HFFc6 (cell line): ENCODE results near the gene UQCRQ. TPM values are rescaled to one million over a fixed set of nuclear protein-coding genes. Genes with fewer than 3 reads are reported as not detected.
A peak's percentile ranks its signal among the peaks of the same experiment; 100 is the strongest.

Experiments
- DNase-seq: peaks from one replicate; pipeline ENCODE4 v3.0.0-alpha.2; 2018
- H3K27ac Mint-ChIP-seq: 2 replicates; pipeline ENCODE4 v1.8.0; 2020; ENCODE audit warnings: mild to moderate bottlenecking, mixed read lengths
- H3K27me3 Mint-ChIP-seq: 2 replicates; pipeline ENCODE4 v1.8.0; 2021; ENCODE audit warnings: mild to moderate bottlenecking, moderate library complexity, mixed read lengths; ENCODE audit not compliant: insufficient read depth
- H3K36me3 Mint-ChIP-seq: 2 replicates; pipeline ENCODE4 v1.8.0; 2021; ENCODE audit warnings: low read depth, mixed read lengths
- H3K4me1 Mint-ChIP-seq: 2 replicates; pipeline ENCODE4 v1.8.0; 2020; ENCODE audit warnings: low read depth, mixed read lengths
- H3K4me3 Mint-ChIP-seq: 2 replicates; pipeline ENCODE4 v1.8.0; 2020; ENCODE audit warnings: mild to moderate bottlenecking, moderate library complexity, mixed read lengths
- H3K9me3 Mint-ChIP-seq: 2 replicates; pipeline ENCODE4 v1.8.0; 2020; ENCODE audit warnings: mild to moderate bottlenecking, mixed read lengths
- total RNA-seq, 6 experiments: library from RNA; stranded (reverse); fragmentation: NEBNext Ultra II Directional; extraction: Animal tissue kit (Norgen Biotek cat#: 25700); gene quantifications; 2 replicates in 1 of 6; 3 replicates in 5 of 6; pipeline ENCODE4 v1.2.3, GENCODE V29; 2021
- TF ChIP-seq, protein P1 (sequence below): fragments of 200-600 bp; sonication (generic); IDR thresholded peaks from 2 replicates; pipeline ENCODE4 v1.5.0; 2021; ENCODE audit warnings: antibody characterized with exemption, mild to moderate bottlenecking

UQCRQ gene
- total RNA-seq, 6 experiments from 2014 or later = 501 to 678 (median 615) TPM

DNA sequence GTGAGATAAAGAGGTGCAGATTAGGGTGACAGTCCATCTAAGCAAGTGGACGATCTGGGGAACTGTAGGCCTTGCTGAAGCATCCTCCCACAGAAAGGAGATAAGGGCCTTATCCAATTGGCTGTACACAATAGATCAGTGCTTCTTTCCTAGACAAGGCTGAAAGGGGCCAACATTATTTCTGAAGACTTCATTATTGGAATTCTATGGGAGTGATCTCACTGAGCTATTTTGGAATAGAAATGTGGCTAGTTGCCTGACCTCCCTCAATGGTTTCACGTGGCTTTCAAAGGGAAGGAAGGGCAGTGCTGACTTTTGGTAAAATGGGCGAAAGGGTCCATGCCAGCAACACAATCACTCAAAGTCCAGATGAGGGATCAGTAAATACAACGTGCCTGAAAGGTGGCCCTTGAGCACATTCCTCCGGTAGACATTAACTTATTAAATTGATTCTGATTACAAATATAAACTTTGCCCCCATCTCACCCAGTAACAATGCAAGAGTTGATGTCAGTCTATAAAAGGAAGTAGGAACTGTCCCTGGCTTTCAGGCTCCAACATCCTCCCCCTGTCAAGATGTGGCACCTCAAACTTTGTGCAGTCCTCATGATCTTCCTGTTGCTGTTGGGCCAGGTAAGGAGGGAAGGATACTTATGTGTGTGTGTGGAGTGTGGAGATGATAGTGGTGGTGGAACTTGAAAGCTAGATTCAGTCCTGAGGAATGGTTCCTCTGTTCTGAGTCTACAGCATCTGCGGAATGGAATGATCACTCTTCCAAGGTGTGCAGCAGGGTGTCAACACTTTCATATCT lies 6.9 kb downstream of the UQCRQ start, which contains the start of gene LEAP2:
LEAP2 (plus strand) TSS at position 550 of the 811 bp plus-strand sequence; CDS start at position 577, 27 bp downstream.
- H3K27ac Mint-ChIP-seq = peak within 1 kb of the TSS; percentile 57
- peaks cover 39% of the 10 kb centered on the region for H3K4me1 Mint-ChIP-seq
- peaks cover 25% of the 10 kb centered on the region for H3K36me3 Mint-ChIP-seq
- DNase-seq = no peak
- TF ChIP-seq, protein P1, sequence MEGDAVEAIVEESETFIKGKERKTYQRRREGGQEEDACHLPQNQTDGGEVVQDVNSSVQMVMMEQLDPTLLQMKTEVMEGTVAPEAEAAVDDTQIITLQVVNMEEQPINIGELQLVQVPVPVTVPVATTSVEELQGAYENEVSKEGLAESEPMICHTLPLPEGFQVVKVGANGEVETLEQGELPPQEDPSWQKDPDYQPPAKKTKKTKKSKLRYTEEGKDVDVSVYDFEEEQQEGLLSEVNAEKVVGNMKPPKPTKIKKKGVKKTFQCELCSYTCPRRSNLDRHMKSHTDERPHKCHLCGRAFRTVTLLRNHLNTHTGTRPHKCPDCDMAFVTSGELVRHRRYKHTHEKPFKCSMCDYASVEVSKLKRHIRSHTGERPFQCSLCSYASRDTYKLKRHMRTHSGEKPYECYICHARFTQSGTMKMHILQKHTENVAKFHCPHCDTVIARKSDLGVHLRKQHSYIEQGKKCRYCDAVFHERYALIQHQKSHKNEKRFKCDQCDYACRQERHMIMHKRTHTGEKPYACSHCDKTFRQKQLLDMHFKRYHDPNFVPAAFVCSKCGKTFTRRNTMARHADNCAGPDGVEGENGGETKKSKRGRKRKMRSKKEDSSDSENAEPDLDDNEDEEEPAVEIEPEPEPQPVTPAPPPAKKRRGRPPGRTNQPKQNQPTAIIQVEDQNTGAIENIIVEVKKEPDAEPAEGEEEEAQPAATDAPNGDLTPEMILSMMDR = no peak
- no peak within 1 kb of the TSS; the same call in 1 of the 2 replicates for H3K4me3 Mint-ChIP-seq
- H3K27me3 Mint-ChIP-seq = peaks cover 1% of the 10 kb centered on the region
- no peaks in the 10 kb centered on the region for H3K9me3 Mint-ChIP-seq

DNA sequence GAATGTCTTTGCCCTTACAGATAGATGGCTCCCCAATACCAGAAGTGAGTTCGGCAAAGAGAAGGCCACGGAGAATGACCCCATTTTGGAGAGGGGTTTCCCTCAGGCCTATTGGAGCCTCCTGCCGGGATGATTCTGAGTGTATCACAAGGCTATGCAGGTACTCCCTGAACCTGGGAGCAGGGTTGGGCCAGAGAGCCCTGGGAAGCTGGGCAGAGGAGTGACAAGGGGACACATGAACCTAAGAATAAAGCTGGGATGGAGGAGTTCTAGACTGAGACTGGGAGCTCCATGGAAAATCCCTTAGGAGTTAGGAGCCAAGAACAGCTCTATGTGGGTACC lies 7.5 kb downstream of the UQCRQ start:
- Mint-ChIP-seq H3K4me3 (no peak overlapping the region; the same call in 1 of the 2 replicates), H3K4me1 (peaks cover 38% of the 10 kb centered on the region), H3K27ac (peak overlapping the region; percentile 57; the same call in 1 of the 2 replicates), H3K27me3 (peaks cover 1% of the 10 kb centered on the region; the same call in 1 of the 2 replicates), H3K36me3 (peaks cover 25% of the 10 kb centered on the region), H3K9me3 (no peaks in the 10 kb centered on the region)
- TF ChIP-seq, protein P1 = no peak
- no peak for DNase-seq

DNA sequence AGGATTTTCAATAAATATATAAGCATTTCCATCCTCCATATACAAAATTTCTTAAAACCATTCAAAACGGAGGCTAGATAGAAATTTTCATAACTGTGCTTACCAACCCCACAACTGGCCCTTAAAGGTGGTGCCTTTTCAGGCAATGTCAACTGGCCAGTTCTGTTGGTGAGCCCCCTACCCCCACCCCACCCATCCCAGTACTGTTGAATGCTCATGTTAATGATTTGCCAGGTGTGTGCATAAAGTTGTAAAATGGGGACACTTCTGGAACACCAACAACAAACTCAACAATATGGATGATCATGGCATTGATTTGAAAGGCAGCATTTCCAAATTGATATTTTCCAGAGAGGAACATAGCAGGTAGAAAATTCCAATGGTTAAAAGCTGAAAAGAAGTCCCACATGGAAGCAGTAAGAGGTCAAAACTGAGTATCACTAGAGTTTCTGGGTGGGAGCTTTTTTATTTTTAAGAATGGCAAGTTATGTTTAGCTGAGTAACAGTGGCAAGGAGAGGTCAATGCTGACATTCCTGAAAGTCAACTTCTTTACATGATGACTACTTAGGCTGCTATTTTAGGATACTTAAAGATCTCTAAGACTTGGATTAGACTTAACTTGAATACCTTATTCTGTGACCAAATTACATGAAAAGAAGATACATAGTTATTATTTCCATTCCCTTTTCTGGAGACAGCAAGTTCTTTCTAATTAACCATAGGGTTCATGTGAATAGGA lies 9.7 kb downstream of the UQCRQ start:
- peak overlapping the region; percentile 30; the same call in 1 of the 2 replicates for H3K4me3 Mint-ChIP-seq
- H3K27ac Mint-ChIP-seq = peak overlapping the region; percentile 67; the same call in 1 of the 2 replicates
- H3K9me3 Mint-ChIP-seq = no peaks in the 10 kb centered on the region
- H3K36me3 Mint-ChIP-seq = peaks cover 37% of the 10 kb centered on the region
- H3K27me3 Mint-ChIP-seq = no peaks in the 10 kb centered on the region
- TF ChIP-seq, protein P1 = no peak
- peak; percentile 60 for DNase-seq
- peaks cover 37% of the 10 kb centered on the region for H3K4me1 Mint-ChIP-seq

GRCh38 chr5:132877466-132877865 lies 11.0 kb downstream of the UQCRQ start:
- TF ChIP-seq, protein P1 = no peak
- Mint-ChIP-seq H3K27me3 (no peaks in the 10 kb centered on the region), H3K4me3 (no peak overlapping the region), H3K9me3 (no peaks in the 10 kb centered on the region), H3K36me3 (peaks cover 35% of the 10 kb centered on the region), H3K4me1 (peaks cover 37% of the 10 kb centered on the region), H3K27ac (peak overlapping the region; percentile 31; the same call in 1 of the 2 replicates)
- DNase-seq = no peak

DNA sequence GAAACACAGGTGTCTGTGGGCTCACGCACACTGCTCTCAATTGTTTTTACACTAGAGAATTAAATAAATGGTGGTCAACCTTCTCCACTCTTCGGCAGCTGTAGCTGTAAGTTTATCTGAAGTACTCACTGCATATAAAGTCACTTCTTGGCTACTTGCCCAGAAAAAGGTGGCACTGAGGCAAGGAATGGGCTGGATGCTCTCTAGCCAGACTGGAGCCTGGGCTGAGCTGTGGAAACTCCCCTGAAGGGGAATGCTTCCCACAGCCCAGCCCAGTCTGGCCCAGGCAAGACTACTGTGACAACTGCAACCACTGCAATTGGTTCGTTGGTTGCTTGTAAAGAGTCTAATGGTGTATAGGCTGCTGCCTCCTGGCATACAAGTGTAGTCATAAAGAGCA lies 11.5 kb downstream of the UQCRQ start:
- peaks cover 35% of the 10 kb centered on the region for H3K36me3 Mint-ChIP-seq
- TF ChIP-seq, protein P1 = no peak
- peaks cover 38% of the 10 kb centered on the region for H3K4me1 Mint-ChIP-seq
- DNase-seq = peak; percentile 43
- peak overlapping the region; percentile 31; the same call in 1 of the 2 replicates for H3K27ac Mint-ChIP-seq
- H3K27me3 Mint-ChIP-seq = no peaks in the 10 kb centered on the region
- no peaks in the 10 kb centered on the region for H3K9me3 Mint-ChIP-seq
- H3K4me3 Mint-ChIP-seq = no peak overlapping the region
